Neuronal stem cell (in vitro differentiated cells): ENCODE measurements around the gene ZNF8.

Source experiments
- DNase-seq: peaks from one replicate; pipeline ENCODE4 v3.0.0-alpha.2; 2013; ENCODE audit warnings: low spot score
- H2AFZ ChIP-seq: one replicate; pipeline ENCODE4 v1.6.1; 2013; ENCODE audit warnings: mild to moderate bottlenecking, low read length, inconsistent platforms
- H2AK5ac ChIP-seq: 2 replicates; pipeline ENCODE4 v1.6.1; 2013; ENCODE audit warnings: low read depth, mild to moderate bottlenecking, inconsistent platforms, low read length, moderate library complexity, mixed read lengths
- H2BK120ac ChIP-seq: 2 replicates; pipeline ENCODE4 v1.6.1; 2013; ENCODE audit warnings: low read depth, mild to moderate bottlenecking, inconsistent platforms, low read length, moderate library complexity, mixed read lengths
- H2BK12ac ChIP-seq: one replicate; pipeline ENCODE4 v1.6.1; 2013; ENCODE audit warnings: low read length, inconsistent platforms
- H2BK15ac ChIP-seq: 2 replicates; pipeline ENCODE4 v1.6.1; 2013; ENCODE audit warnings: mild to moderate bottlenecking, low read length, inconsistent platforms, mixed read lengths
- H2BK5ac ChIP-seq: one replicate; pipeline ENCODE4 v1.6.1; 2013; ENCODE audit warnings: inconsistent platforms, mild to moderate bottlenecking, low read length, moderate library complexity
- H3K14ac ChIP-seq: one replicate; pipeline ENCODE4 v1.6.1; 2013; ENCODE audit warnings: low read length, inconsistent platforms
- H3K18ac ChIP-seq: 2 replicates; pipeline ENCODE4 v1.6.1; 2013; ENCODE audit warnings: low read length, inconsistent platforms
- H3K23ac ChIP-seq: 2 replicates; pipeline ENCODE4 v1.6.1; 2013; ENCODE audit warnings: low read depth, mild to moderate bottlenecking, mixed read lengths, low read length, inconsistent platforms; ENCODE audit not compliant: poor library complexity
- H3K27ac ChIP-seq: replicated peaks from 3 replicates; pipeline ENCODE4 v1.5.1; 2013; ENCODE audit warnings: low read length, inconsistent platforms
- H3K27me3 ChIP-seq, 3 experiments: 2 replicates each; pipeline ENCODE4 v1.6.1; 2013; ENCODE audit warnings: low read length in 3 of 3, mild to moderate bottlenecking in 2 of 3, inconsistent platforms in 1 of 3, low read depth in 1 of 3, mixed read lengths in 1 of 3, moderate library complexity in 1 of 3; ENCODE audit not compliant: control insufficient read depth in 3 of 3, insufficient read depth in 3 of 3
- H3K36me3 ChIP-seq, 2 donors: replicated peaks in 1 of 2; 2 replicates each; pipeline ENCODE4 v1.6.1; 2013; ENCODE audit warnings: low read length in 2 of 2; ENCODE audit not compliant: control insufficient read depth in 2 of 2, insufficient read depth in 2 of 2
- H3K4ac ChIP-seq: 2 replicates; pipeline ENCODE4 v1.6.1; 2013; ENCODE audit warnings: inconsistent platforms, mild to moderate bottlenecking, low read length, moderate library complexity
- H3K4me1 ChIP-seq, 2 donors: 1 replicate in 1 of 2; 2 replicates in 1 of 2; pipeline ENCODE4 v1.6.1; 2013; ENCODE audit warnings: low read length in 2 of 2, low read depth in 1 of 2; ENCODE audit not compliant: control insufficient read depth in 2 of 2, insufficient read depth in 1 of 2
- H3K4me2 ChIP-seq: one replicate; pipeline ENCODE4 v1.6.1; 2013; ENCODE audit warnings: mild to moderate bottlenecking, low read length, inconsistent platforms; ENCODE audit not compliant: insufficient read depth, poor library complexity, severe bottlenecking
- H3K4me3 ChIP-seq, 2 donors: 2 replicates each; pipeline ENCODE4 v1.5.1; 2013; ENCODE audit warnings: low read length in 2 of 2, mild to moderate bottlenecking in 2 of 2, inconsistent platforms in 1 of 2, moderate library complexity in 1 of 2
- H3K79me1 ChIP-seq: one replicate; pipeline ENCODE4 v1.6.1; 2013; ENCODE audit warnings: low read depth, mild to moderate bottlenecking, inconsistent platforms, low read length, moderate library complexity
- H3K9ac ChIP-seq: one replicate; pipeline ENCODE4 v1.6.1; 2013; ENCODE audit warnings: mild to moderate bottlenecking, low read depth, low read length, inconsistent platforms; ENCODE audit not compliant: poor library complexity
- H3K9me3 ChIP-seq, 2 donors: replicated peaks in 1 of 2; 2 replicates each; pipeline versions ENCODE3 to v1.6.1; 2013; ENCODE audit warnings: low read length in 2 of 2, mild to moderate bottlenecking in 2 of 2, inconsistent platforms in 1 of 2, low read depth in 1 of 2, mixed read lengths in 1 of 2, moderate library complexity in 1 of 2; ENCODE audit not compliant: control insufficient read depth in 2 of 2, insufficient read depth in 1 of 2
- H4K8ac ChIP-seq: one replicate; pipeline ENCODE4 v1.6.1; 2013; ENCODE audit warnings: low read depth, mild to moderate bottlenecking, inconsistent platforms, low read length, moderate library complexity
- H4K91ac ChIP-seq: one replicate; pipeline ENCODE4 v1.6.1; 2013; ENCODE audit warnings: low read length, low read depth, mild to moderate bottlenecking, inconsistent platforms; ENCODE audit not compliant: poor library complexity
- WGBS, 2 donors: extraction: QIAGEN DNeasy Blood & Tissue Kit; methylation state at CpG; one replicate each; pipeline ENCODE4 v1.1.7; 2013; ENCODE audit warnings: missing lambda C conversion rate in 2 of 2, mixed read lengths in 1 of 2; ENCODE audit not compliant: insufficient read length in 2 of 2, insufficient replicate concordance in 1 of 2; ENCODE audit errors: extremely low coverage in 2 of 2; 5-methylcytosine and 5-hydroxymethylcytosine counted together

The ZNF8 gene

GRCh38 chr19:58274771-58275201, 4.0 kb upstream of the ZNF8 start:
- H3K4ac ChIP-seq, result no peak overlapping the region
- H3K4me2 ChIP-seq, result no peak overlapping the region
- WGBS, 2 donors, result no CpG with 5 or more reads among the region's 2 CpGs
- no peak overlapping the region for H3K14ac ChIP-seq
- no peak overlapping the region for H3K18ac ChIP-seq
- no peak overlapping the region for H2BK15ac ChIP-seq
- no peak for DNase-seq
- H3K23ac ChIP-seq, result no peak overlapping the region
- H4K91ac ChIP-seq, result no peak overlapping the region
- H2BK5ac ChIP-seq, result no peak overlapping the region
- H3K36me3 ChIP-seq, result peaks cover 19 to 67% of the 10 kb centered on the region in 2 donors
- no peak overlapping the region for H3K4me3 ChIP-seq
- peaks cover under 1 to 2% of the 10 kb centered on the region in 2 donors for H3K4me1 ChIP-seq
- peaks cover 3% of the 10 kb centered on the region for H3K79me1 ChIP-seq
- no peaks in the 10 kb centered on the region for H3K27me3 ChIP-seq
- no peak overlapping the region for H4K8ac ChIP-seq
- H2AK5ac ChIP-seq, result no peak overlapping the region
- H3K27ac ChIP-seq, result no peak overlapping the region
- H2BK120ac ChIP-seq, result no peak overlapping the region
- H3K9me3 ChIP-seq, result peaks cover 17 to 73% of the 10 kb centered on the region in 2 donors
- no peak overlapping the region for H2AFZ ChIP-seq
- no peak overlapping the region for H3K9ac ChIP-seq
- H2BK12ac ChIP-seq, result no peak overlapping the region

- H2BK12ac ChIP-seq, result no peak overlapping the region
- H3K14ac ChIP-seq, result no peak overlapping the region
- H2BK120ac ChIP-seq, result no peak overlapping the region
- H3K4ac ChIP-seq, result no peak overlapping the region
- H2BK15ac ChIP-seq, result no peak overlapping the region
- H2AFZ ChIP-seq, result no peak overlapping the region
- no peak overlapping the region for H2AK5ac ChIP-seq
- peaks cover 13 to 74% of the 10 kb centered on the region in 2 donors for H3K9me3 ChIP-seq
- no peak for DNase-seq
- no peak overlapping the region for H3K4me2 ChIP-seq
- H3K27me3 ChIP-seq, result no peaks in the 10 kb centered on the region
- H3K9ac ChIP-seq, result no peak overlapping the region
- no peak overlapping the region for H3K27ac ChIP-seq
- H3K4me3 ChIP-seq, result no peak overlapping the region
- no peak overlapping the region for H4K8ac ChIP-seq
- no peak overlapping the region for H4K91ac ChIP-seq
- peaks cover 5% of the 10 kb centered on the region for H3K79me1 ChIP-seq
- H2BK5ac ChIP-seq, result no peak overlapping the region
- H3K23ac ChIP-seq, result no peak overlapping the region
- peaks cover 2 to 6% of the 10 kb centered on the region in 2 donors for H3K4me1 ChIP-seq
- H3K36me3 ChIP-seq, result peaks cover 16 to 70% of the 10 kb centered on the region in 2 donors
- no CpG with 5 or more reads among the region's 3 CpGs for WGBS, 2 donors
- no peak overlapping the region for H3K18ac ChIP-seq
These were observed 3.2 kb upstream of the ZNF8 start for GRCh38 chr19:58275564-58275963.

- Histone ChIP-seq H2AK5ac (no peak overlapping the region), H2BK5ac (no peak overlapping the region), H3K14ac (no peak overlapping the region), H3K18ac (no peak overlapping the region), H3K4me2 (no peak overlapping the region), H2BK15ac (no peak overlapping the region), H3K4ac (no peak overlapping the region), H3K27ac (no peak overlapping the region), H3K4me3 (peak overlapping the region in 1 of 2 donors; percentile 10), H3K4me1 (peaks cover 2 to 8% of the 10 kb centered on the region in 2 donors), H2AFZ (no peak overlapping the region), H3K9ac (no peak overlapping the region), H4K8ac (no peak overlapping the region), H3K23ac (no peak overlapping the region), H4K91ac (no peak overlapping the region), H3K9me3 (peaks cover 5 to 74% of the 10 kb centered on the region in 2 donors), H2BK12ac (no peak overlapping the region), H3K36me3 (peaks cover 9 to 72% of the 10 kb centered on the region in 2 donors), H2BK120ac (no peak overlapping the region), H3K27me3 (no peaks in the 10 kb centered on the region), H3K79me1 (peaks cover 10% of the 10 kb centered on the region)
- DNase-seq, result no peak
- WGBS, 2 donors, result no CpG with 5 or more reads among the region's 7 CpGs
These were observed 1.6 kb upstream of the ZNF8 start for GRCh38 chr19:58277197-58277596.

GRCh38 chr19:58277748-58278540, 811 bp upstream of the ZNF8 start:
- Histone ChIP-seq H3K27ac (peak overlapping the region; percentile 85), H2BK5ac (no peak overlapping the region), H2AK5ac (no peak overlapping the region), H3K36me3 (peaks cover 8 to 72% of the 10 kb centered on the region in 2 donors), H3K4me1 (peaks cover 2 to 8% of the 10 kb centered on the region in 2 donors), H3K9me3 (peaks cover 4 to 76% of the 10 kb centered on the region in 2 donors), H2AFZ (peak overlapping the region; percentile 95), H4K91ac (no peak overlapping the region), H2BK15ac (no peak overlapping the region), H3K4ac (no peak overlapping the region), H3K18ac (peak overlapping the region; percentile 66), H3K4me3 (peak overlapping the region; percentile 79 to 90), H3K14ac (no peak overlapping the region), H3K79me1 (peaks cover 10% of the 10 kb centered on the region), H3K4me2 (peak overlapping the region; percentile 53), H2BK120ac (no peak overlapping the region), H2BK12ac (no peak overlapping the region), H4K8ac (no peak overlapping the region), H3K9ac (peak overlapping the region; percentile 37), H3K27me3 (no peaks in the 10 kb centered on the region), H3K23ac (peak overlapping the region; percentile 97)
- WGBS, 2 donors, result no CpG with 5 or more reads among the region's 25 CpGs
- DNase-seq, result no peak
